ENCODE measurements around the gene MED15.

DNA sequence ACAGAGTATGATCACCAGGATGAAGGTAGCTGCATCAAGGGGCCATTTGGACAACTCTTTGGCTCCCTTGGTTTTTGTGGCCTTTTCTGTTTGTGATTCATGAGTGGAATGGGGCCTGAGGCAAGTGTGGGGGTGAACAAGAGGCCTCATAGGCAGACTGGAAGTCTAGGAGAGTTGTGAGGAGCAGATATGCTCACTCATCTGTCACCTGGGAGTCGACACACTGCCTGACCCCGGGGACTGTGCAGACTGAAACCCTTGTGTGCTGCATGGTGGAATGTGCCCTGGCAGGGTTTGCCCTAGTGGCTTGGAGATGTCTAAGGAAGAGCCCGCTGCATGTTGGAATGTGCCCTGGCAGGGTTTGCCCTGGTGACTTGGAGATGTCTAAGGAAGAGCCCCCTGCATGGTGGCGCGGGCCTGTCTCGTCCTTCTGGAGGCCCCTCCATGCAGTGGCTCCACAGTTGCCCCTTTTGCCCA is 60.0 kb downstream of the MED15 start:
- no peak for TF ChIP-seq POLR2A (IDR thresholded peaks at IDR 0.05)
- TF ChIP-seq, protein P1, sequence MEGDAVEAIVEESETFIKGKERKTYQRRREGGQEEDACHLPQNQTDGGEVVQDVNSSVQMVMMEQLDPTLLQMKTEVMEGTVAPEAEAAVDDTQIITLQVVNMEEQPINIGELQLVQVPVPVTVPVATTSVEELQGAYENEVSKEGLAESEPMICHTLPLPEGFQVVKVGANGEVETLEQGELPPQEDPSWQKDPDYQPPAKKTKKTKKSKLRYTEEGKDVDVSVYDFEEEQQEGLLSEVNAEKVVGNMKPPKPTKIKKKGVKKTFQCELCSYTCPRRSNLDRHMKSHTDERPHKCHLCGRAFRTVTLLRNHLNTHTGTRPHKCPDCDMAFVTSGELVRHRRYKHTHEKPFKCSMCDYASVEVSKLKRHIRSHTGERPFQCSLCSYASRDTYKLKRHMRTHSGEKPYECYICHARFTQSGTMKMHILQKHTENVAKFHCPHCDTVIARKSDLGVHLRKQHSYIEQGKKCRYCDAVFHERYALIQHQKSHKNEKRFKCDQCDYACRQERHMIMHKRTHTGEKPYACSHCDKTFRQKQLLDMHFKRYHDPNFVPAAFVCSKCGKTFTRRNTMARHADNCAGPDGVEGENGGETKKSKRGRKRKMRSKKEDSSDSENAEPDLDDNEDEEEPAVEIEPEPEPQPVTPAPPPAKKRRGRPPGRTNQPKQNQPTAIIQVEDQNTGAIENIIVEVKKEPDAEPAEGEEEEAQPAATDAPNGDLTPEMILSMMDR (IDR thresholded peaks at IDR 0.05 in 4 of 5, conservative IDR thresholded peaks at IDR 0.05 in 1 of 5), result no peak

Measured in gastrocnemius medialis (tissue), 4 donors.